ENCODE data around the gene REN. TPM values are rescaled to one million over a fixed set of nuclear protein-coding genes. Genes with fewer than 3 reads are reported as not detected.

The REN gene
- total and polyA plus RNA-seq, 9 of the 15 experiments (the other 6 are each of a cell fraction or from before 2014, with no cell fraction given): 1.7 to 9.9 (median 3.1) TPM

DNA sequence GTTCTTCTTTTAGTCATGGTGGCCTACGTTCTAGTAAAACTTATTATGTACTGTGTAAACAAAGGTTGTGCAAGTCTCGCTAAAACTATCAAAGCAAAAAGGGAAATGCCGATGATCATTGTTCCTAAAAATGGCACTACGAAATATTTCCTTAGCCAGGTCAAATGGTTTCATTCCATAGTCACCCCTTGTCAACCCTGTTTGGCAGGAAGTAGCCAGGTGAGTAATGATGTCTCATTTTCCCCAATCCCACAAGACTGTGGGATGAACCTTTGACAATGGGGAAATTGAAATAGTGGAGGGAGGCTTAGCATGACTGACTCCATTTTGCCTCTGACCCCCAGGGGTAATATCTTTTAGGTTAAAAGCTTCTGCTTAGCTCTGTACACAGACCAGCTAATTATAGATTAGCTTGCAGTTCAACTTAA lies 5.6 kb upstream of the REN start (continued):
- TF ChIP-seq, protein P1, sequence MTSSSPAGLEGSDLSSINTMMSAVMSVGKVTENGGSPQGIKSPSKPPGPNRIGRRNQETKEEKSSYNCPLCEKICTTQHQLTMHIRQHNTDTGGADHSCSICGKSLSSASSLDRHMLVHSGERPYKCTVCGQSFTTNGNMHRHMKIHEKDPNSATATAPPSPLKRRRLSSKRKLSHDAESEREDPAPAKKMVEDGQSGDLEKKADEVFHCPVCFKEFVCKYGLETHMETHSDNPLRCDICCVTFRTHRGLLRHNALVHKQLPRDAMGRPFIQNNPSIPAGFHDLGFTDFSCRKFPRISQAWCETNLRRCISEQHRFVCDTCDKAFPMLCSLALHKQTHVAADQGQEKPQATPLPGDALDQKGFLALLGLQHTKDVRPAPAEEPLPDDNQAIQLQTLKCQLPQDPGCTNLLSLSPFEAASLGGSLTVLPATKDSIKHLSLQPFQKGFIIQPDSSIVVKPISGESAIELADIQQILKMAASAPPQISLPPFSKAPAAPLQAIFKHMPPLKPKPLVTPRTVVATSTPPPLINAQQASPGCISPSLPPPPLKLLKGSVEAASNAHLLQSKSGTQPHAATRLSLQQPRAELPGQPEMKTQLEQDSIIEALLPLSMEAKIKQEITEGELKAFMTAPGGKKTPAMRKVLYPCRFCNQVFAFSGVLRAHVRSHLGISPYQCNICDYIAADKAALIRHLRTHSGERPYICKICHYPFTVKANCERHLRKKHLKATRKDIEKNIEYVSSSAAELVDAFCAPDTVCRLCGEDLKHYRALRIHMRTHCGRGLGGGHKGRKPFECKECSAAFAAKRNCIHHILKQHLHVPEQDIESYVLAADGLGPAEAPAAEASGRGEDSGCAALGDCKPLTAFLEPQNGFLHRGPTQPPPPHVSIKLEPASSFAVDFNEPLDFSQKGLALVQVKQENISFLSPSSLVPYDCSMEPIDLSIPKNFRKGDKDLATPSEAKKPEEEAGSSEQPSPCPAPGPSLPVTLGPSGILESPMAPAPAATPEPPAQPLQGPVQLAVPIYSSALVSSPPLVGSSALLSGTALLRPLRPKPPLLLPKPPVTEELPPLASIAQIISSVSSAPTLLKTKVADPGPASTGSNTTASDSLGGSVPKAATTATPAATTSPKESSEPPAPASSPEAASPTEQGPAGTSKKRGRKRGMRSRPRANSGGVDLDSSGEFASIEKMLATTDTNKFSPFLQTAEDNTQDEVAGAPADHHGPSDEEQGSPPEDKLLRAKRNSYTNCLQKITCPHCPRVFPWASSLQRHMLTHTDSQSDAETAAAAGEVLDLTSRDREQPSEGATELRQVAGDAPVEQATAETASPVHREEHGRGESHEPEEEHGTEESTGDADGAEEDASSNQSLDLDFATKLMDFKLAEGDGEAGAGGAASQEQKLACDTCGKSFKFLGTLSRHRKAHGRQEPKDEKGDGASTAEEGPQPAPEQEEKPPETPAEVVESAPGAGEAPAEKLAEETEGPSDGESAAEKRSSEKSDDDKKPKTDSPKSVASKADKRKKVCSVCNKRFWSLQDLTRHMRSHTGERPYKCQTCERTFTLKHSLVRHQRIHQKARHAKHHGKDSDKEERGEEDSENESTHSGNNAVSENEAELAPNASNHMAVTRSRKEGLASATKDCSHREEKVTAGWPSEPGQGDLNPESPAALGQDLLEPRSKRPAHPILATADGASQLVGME (CRISPR knock-in tag; IDR thresholded peaks at IDR 0.05): peak; percentile 71; the same call in 1 of the 2 replicates
- TF ChIP-seq TCF3 (CRISPR knock-in tag; IDR thresholded peaks at IDR 0.05): no peak
- TF ChIP-seq RAD21 (CRISPR knock-in tag; conservative IDR thresholded peaks at IDR 0.05 in 1 of 2, IDR thresholded peaks at IDR 0.05 in 1 of 2): 0 out of 4 replicates have a peak, but pooled peaks of 1 of the 2 experiments have one; percentile 21
- TF ChIP-seq, protein P2, sequence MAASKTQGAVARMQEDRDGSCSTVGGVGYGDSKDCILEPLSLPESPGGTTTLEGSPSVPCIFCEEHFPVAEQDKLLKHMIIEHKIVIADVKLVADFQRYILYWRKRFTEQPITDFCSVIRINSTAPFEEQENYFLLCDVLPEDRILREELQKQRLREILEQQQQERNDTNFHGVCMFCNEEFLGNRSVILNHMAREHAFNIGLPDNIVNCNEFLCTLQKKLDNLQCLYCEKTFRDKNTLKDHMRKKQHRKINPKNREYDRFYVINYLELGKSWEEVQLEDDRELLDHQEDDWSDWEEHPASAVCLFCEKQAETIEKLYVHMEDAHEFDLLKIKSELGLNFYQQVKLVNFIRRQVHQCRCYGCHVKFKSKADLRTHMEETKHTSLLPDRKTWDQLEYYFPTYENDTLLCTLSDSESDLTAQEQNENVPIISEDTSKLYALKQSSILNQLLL (CRISPR knock-in tag; IDR thresholded peaks at IDR 0.05; ENCODE audit: borderline replicate concordance): no peak
- no peak for TF ChIP-seq MCM7 (IDR thresholded peaks at IDR 0.05)
- TF ChIP-seq ZNF778 (CRISPR knock-in tag; IDR thresholded peaks at IDR 0.05): no peak
- TF ChIP-seq, protein P3, sequence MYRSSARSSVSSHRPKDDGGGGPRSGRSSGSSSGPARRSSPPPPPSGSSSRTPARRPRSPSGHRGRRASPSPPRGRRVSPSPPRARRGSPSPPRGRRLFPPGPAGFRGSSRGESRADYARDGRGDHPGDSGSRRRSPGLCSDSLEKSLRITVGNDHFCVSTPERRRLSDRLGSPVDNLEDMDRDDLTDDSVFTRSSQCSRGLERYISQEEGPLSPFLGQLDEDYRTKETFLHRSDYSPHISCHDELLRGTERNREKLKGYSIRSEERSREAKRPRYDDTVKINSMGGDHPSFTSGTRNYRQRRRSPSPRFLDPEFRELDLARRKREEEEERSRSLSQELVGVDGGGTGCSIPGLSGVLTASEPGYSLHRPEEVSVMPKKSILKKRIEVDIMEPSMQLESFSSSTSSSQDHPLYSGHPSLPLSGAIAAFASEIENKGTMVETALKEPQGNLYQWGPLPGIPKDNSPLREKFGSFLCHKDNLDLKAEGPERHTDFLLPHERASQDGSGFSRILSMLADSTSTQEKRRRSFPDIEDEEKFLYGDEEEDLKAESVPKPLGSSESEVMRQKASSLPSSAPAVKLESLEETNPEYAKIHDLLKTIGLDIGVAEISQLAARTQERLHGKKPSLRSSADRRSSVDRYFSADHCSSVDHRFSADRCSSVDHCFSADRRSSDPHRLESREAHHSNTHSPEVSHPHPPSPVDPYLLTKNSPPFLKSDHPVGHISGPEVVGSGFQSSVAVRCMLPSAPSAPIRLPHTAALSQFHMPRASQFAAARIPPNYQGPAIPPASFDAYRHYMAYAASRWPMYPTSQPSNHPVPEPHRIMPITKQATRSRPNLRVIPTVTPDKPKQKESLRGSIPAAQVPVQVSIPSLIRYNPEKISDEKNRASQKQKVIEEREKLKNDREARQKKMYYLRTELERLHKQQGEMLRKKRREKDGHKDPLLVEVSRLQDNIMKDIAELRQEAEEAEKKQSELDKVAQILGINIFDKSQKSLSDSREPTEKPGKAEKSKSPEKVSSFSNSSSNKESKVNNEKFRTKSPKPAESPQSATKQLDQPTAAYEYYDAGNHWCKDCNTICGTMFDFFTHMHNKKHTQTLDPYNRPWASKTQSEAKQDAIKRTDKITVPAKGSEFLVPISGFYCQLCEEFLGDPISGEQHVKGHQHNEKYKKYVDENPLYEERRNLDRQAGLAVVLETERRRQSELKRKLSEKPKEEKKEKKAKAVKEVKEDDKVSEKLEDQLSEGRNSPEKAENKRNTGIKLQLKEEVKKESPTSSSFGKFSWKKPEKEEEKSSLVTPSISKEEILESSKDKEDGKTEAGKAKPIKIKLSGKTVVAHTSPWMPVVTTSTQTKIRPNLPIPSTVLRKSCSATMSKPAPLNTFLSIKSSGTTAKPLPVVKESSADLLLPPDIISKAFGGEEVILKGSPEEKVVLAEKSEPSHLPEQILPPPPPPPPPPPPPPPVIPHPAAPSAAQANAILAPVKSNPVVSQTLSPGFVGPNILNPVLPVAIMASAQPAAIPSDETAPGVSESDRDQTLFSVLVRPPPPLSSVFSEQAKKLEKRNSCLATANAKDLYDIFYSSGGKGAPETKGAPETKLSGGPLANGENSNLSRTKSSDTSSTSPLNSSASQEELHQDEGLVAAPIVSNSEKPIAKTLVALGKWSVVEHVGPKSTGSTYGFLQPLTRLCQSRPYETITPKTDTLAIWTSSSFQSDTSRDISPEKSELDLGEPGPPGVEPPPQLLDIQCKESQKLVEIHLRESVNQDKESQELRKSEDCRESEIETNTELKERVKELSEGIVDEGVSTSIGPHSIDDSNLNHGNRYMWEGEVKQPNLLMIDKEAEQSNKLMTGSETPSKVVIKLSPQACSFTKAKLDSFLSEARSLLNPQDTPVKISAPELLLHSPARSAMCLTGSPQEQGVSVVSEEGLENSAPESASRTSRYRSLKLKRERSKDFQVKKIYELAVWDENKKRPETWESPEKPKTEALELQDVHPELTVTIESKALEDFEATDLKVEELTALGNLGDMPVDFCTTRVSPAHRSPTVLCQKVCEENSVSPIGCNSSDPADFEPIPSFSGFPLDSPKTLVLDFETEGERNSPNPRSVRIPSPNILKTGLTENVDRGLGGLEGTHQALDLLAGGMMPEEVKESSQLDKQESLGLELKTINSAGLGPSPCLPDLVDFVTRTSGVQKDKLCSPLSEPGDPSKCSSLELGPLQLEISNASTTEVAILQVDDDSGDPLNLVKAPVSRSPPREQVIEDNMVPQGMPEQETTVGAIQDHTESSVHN (IDR thresholded peaks at IDR 0.05; ENCODE audit: borderline replicate concordance in 1 of 2, low read depth in 1 of 2): no peak
- TF ChIP-seq, protein P4, sequence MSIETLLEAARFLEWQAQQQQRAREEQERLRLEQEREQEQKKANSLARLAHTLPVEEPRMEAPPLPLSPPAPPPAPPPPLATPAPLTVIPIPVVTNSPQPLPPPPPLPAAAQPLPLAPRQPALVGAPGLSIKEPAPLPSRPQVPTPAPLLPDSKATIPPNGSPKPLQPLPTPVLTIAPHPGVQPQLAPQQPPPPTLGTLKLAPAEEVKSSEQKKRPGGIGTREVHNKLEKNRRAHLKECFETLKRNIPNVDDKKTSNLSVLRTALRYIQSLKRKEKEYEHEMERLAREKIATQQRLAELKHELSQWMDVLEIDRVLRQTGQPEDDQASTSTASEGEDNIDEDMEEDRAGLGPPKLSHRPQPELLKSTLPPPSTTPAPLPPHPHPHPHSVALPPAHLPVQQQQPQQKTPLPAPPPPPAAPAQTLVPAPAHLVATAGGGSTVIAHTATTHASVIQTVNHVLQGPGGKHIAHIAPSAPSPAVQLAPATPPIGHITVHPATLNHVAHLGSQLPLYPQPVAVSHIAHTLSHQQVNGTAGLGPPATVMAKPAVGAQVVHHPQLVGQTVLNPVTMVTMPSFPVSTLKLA (conservative IDR thresholded peaks at IDR 0.05): no peak
- no peak for TF ChIP-seq PHF20 (IDR thresholded peaks at IDR 0.05; ENCODE audit: partially characterized antibody)

All from K562 (cell line).